Panc1 (cell line): ENCODE results near the gene ACKR4. TPM values are rescaled to one million over a fixed set of nuclear protein-coding genes. Genes with fewer than 3 reads are reported as not detected.
"Not testable (repeated sequence)": the region's sequence is repeated elsewhere in the genome, so short reads cannot be mapped to it uniquely, and the experiment has no call there.

Source experiments
- ATAC-seq: fragments of 200-7000 bp; cut with Tn5 transposase; 2 replicates; pipeline ENCODE4 v1.9.1; 2020; ENCODE audit warnings: mild to moderate bottlenecking, moderate library complexity
- BruUV-seq: library from RNA; stranded (reverse); fragments of 400-500 nt; replicated peaks from 2 replicates; lab custom pipeline; 2021; lab: Mats Ljungman, UMichigan
- CTCF ChIA-PET: fragments of 300-600 bp; sonication (Branson Sonifier 250); formaldehyde crosslinking; loops from one replicate; lab custom pipeline; 2022; ENCODE audit warnings: antibody characterized with exemption; lab: Charles Lee
- POLR2A ChIA-PET: fragments of 300-600 bp; sonication (Branson Sonifier 250); formaldehyde crosslinking; loops from one replicate; lab custom pipeline; 2022; ENCODE audit warnings: antibody characterized with exemption; lab: Charles Lee
- DNase-seq: peaks from one replicate; pipeline ENCODE4 v3.0.0-alpha.2; 2010; ENCODE audit warnings: low read depth, low spot score
- H3K27ac ChIP-seq: 2 replicates; pipeline ENCODE4 v1.5.1; 2011; ENCODE audit warnings: mild to moderate bottlenecking, low read length, inconsistent platforms
- H3K27me3 ChIP-seq: fragments of 200-500 bp; sonication (Bioruptor generic); 2 replicates; pipeline ENCODE4 v1.6.0; 2014; ENCODE audit warnings: low read length, inconsistent platforms; ENCODE audit not compliant: control insufficient read depth, insufficient read depth
- H3K36me3 ChIP-seq: fragments of 200-500 bp; sonication (Bioruptor generic); 2 replicates; pipeline ENCODE4 v1.5.1; 2014; ENCODE audit warnings: inconsistent platforms, mild to moderate bottlenecking, low read length, moderate library complexity; ENCODE audit not compliant: control insufficient read depth, insufficient read depth
- H3K4me1 ChIP-seq: 2 replicates; pipeline ENCODE4 v1.5.1; 2011; ENCODE audit warnings: inconsistent platforms, mild to moderate bottlenecking, low read length, moderate library complexity; ENCODE audit not compliant: control insufficient read depth, insufficient read depth
- H3K4me3 ChIP-seq, 2 experiments: 2 replicates each; pipeline ENCODE4 v1.5.1; 2011 to 2012; ENCODE audit warnings: low read depth in 2 of 2, low read length in 2 of 2, mild to moderate bottlenecking in 2 of 2, inconsistent platforms in 1 of 2, moderate library complexity in 1 of 2
- H3K9me3 ChIP-seq: fragments of 200-500 bp; sonication (Bioruptor generic); 2 replicates; pipeline ENCODE4 v1.5.1; 2014; ENCODE audit warnings: low read depth, mild to moderate bottlenecking, inconsistent platforms, low read length, moderate library complexity; ENCODE audit not compliant: control insufficient read depth, insufficient read depth
- POLR2AphosphoS5 ChIP-seq: IDR thresholded peaks from 2 replicates; pipeline ENCODE4 v1.6.1; 2012; ENCODE audit warnings: mild to moderate bottlenecking, low read depth, low read length, moderate library complexity
- SIN3A ChIP-seq: IDR thresholded peaks from 2 replicates; pipeline ENCODE4 v1.6.1; 2012; ENCODE audit warnings: low read depth, mild to moderate bottlenecking, low read length, moderate library complexity, borderline replicate concordance; ENCODE audit not compliant: insufficient read depth
- TCF7L2 ChIP-seq: IDR thresholded peaks from 2 replicates; pipeline ENCODE4 v1.6.1; 2011; ENCODE audit warnings: mild to moderate bottlenecking, low read depth, low read length, inconsistent platforms
- in situ Hi-C: cut with HindIII; loops from 2 replicates; pipeline ENCODE4 v1.10.0; 2016; ENCODE audit warnings: low sequenced_read_pairs, low pct_unique_long_range_greater_than_20kb
- intact Hi-C: fragments of 100-400 bp; cut with micrococcal nuclease; formaldehyde crosslinking; loops from one replicate; pipeline ENCODE4 v1.10.0; 2022; ENCODE audit not compliant: unreplicated experiment
- total RNA-seq: library from RNA; stranded (reverse); gene quantifications from one replicate; pipeline ENCODE4 v1.2.1, GENCODE V29; 2021; ENCODE audit not compliant: unreplicated experiment
- TF ChIP-seq, protein P1 (sequence below): fragments of 450-650 bp; IDR thresholded peaks from 2 replicates; pipeline ENCODE4 v1.5.1; 2017; ENCODE audit warnings: mild to moderate bottlenecking
- TF ChIP-seq, protein P2 (sequence below), 2 experiments: IDR thresholded peaks; 2 replicates each; pipeline ENCODE4 v1.6.1; 2011 to 2012; ENCODE audit warnings: low read depth in 2 of 2, control low read depth in 1 of 2, low read length in 1 of 2, mild to moderate bottlenecking in 1 of 2, moderate library complexity in 1 of 2; ENCODE audit not compliant: insufficient read depth in 1 of 2

The ACKR4 gene
- total RNA-seq, 1 experiment from 2014 or later: not detected

GRCh38 chr3:132554437-132554836 is 42.6 kb upstream of the ACKR4 start:
- ChIA-PET CTCF (no interaction called here), POLR2A (no interaction called here)
- no TSS peak for BruUV-seq
- no peaks in the 10 kb centered on the region for H3K36me3 ChIP-seq
- in situ Hi-C loops: no loop called here
- ATAC-seq: no peak
- no peak for DNase-seq
- intact Hi-C loops: no loop called here
- H3K27ac ChIP-seq: no peak overlapping the region
- no peaks in the 10 kb centered on the region for H3K27me3 ChIP-seq
- no peak for TF ChIP-seq SIN3A
- no peak overlapping the region for H3K4me3 ChIP-seq
- no peaks in the 10 kb centered on the region for H3K9me3 ChIP-seq
- no peaks in the 10 kb centered on the region for H3K4me1 ChIP-seq

GRCh38 chr3:132555306-132556035 is 41.6 kb upstream of the ACKR4 start:
- no TSS peak for BruUV-seq
- DNase-seq (no peak), ATAC-seq (no peak)
- no peaks in the 10 kb centered on the region for H3K36me3 ChIP-seq
- H3K27me3 ChIP-seq: no peaks in the 10 kb centered on the region
- H3K4me1 ChIP-seq: no peaks in the 10 kb centered on the region
- POLR2A ChIA-PET: no interaction called here
- H3K4me3 ChIP-seq: no peak overlapping the region
- no peaks in the 10 kb centered on the region for H3K9me3 ChIP-seq
- intact Hi-C loops: no loop called here
- CTCF ChIA-PET: no interaction called here
- no peak overlapping the region for H3K27ac ChIP-seq
- in situ Hi-C loops: no loop called here
- no peak for TF ChIP-seq POLR2AphosphoS5
- no peak for TF ChIP-seq TCF7L2
- TF ChIP-seq, protein P1, sequence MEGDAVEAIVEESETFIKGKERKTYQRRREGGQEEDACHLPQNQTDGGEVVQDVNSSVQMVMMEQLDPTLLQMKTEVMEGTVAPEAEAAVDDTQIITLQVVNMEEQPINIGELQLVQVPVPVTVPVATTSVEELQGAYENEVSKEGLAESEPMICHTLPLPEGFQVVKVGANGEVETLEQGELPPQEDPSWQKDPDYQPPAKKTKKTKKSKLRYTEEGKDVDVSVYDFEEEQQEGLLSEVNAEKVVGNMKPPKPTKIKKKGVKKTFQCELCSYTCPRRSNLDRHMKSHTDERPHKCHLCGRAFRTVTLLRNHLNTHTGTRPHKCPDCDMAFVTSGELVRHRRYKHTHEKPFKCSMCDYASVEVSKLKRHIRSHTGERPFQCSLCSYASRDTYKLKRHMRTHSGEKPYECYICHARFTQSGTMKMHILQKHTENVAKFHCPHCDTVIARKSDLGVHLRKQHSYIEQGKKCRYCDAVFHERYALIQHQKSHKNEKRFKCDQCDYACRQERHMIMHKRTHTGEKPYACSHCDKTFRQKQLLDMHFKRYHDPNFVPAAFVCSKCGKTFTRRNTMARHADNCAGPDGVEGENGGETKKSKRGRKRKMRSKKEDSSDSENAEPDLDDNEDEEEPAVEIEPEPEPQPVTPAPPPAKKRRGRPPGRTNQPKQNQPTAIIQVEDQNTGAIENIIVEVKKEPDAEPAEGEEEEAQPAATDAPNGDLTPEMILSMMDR: no peak
- no peak for TF ChIP-seq SIN3A
- TF ChIP-seq, protein P2, sequence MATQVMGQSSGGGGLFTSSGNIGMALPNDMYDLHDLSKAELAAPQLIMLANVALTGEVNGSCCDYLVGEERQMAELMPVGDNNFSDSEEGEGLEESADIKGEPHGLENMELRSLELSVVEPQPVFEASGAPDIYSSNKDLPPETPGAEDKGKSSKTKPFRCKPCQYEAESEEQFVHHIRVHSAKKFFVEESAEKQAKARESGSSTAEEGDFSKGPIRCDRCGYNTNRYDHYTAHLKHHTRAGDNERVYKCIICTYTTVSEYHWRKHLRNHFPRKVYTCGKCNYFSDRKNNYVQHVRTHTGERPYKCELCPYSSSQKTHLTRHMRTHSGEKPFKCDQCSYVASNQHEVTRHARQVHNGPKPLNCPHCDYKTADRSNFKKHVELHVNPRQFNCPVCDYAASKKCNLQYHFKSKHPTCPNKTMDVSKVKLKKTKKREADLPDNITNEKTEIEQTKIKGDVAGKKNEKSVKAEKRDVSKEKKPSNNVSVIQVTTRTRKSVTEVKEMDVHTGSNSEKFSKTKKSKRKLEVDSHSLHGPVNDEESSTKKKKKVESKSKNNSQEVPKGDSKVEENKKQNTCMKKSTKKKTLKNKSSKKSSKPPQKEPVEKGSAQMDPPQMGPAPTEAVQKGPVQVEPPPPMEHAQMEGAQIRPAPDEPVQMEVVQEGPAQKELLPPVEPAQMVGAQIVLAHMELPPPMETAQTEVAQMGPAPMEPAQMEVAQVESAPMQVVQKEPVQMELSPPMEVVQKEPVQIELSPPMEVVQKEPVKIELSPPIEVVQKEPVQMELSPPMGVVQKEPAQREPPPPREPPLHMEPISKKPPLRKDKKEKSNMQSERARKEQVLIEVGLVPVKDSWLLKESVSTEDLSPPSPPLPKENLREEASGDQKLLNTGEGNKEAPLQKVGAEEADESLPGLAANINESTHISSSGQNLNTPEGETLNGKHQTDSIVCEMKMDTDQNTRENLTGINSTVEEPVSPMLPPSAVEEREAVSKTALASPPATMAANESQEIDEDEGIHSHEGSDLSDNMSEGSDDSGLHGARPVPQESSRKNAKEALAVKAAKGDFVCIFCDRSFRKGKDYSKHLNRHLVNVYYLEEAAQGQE (IDR thresholded peaks at IDR 0.05; ENCODE audit: insufficient read depth in 1 of 2, low read depth in 2 of 2, low read length in 1 of 2): no peak

GRCh38 chr3:132556036-132556386 is 41.1 kb upstream of the ACKR4 start:
- H3K27me3 ChIP-seq, H3K36me3 ChIP-seq, H3K9me3 ChIP-seq, POLR2A ChIA-PET, H3K4me1 ChIP-seq, intact Hi-C loops, H3K27ac ChIP-seq, in situ Hi-C loops, H3K4me3 ChIP-seq, CTCF ChIA-PET, DNase-seq, BruUV-seq, ATAC-seq: not testable (repeated sequence)
